HepG2 (cell line): ENCODE data around the gene SLC25A25. TPM values are rescaled to one million over a fixed set of nuclear protein-coding genes. Genes with fewer than 3 reads are reported as not detected.

Experiments
- ATAC-seq: fragments of 200-7000 bp; cut with Tn5 transposase; 3 replicates; pipeline ENCODE4 v1.9.1; 2020; ENCODE audit warnings: mild to moderate bottlenecking, moderate library complexity
- BruUV-seq: library from RNA; stranded (reverse); fragments of 400-500 nt; replicated peaks from 2 replicates; lab custom pipeline; 2021; lab: Mats Ljungman, UMichigan
- CTCF ChIA-PET: fragments of 300-600 bp; formaldehyde crosslinking; extraction: SDS; loops from one replicate; lab custom pipeline; 2021; ENCODE audit warnings: low total read pairs, inconsistent platforms, low intra/inter-chr PET ratio; lab: Yijun Ruan, JAX
- POLR2A ChIA-PET: fragments of 350-600 bp; sonication (Branson Sonifier 250); formaldehyde crosslinking; loops from one replicate; lab custom pipeline; 2020; ENCODE audit warnings: antibody characterized with exemption, inconsistent platforms; lab: Yijun Ruan, JAX
- DNase-seq: peaks from one replicate; pipeline ENCODE4 v3.0.0-alpha.2; 2015; ENCODE audit warnings: low spot score
- FAIRE-seq: peaks from 3 replicates; lab custom pipeline; 2011; peaks lifted over from hg19 to GRCh38; lab: Jason Lieb, UNC
- H2AFZ ChIP-seq: one replicate; pipeline ENCODE4 v1.6.1; 2011; ENCODE audit warnings: low read length, inconsistent platforms
- H3K27ac ChIP-seq: fragments of 300-600 bp; 3 replicates; pipeline ENCODE4 v1.8.0; 2011; ENCODE audit warnings: mixed run types, mild to moderate bottlenecking, mixed read lengths, low read length, inconsistent platforms; ENCODE audit not compliant: insufficient read depth; ENCODE audit errors: extremely low read length
- H3K27me3 ChIP-seq, 2 experiments: fragments of 200-600 bp in 1 of 2; 2 replicates in 1 of 2; 3 replicates in 1 of 2; pipeline versions ENCODE4 v1.6.0 to v1.8.0; 2011; ENCODE audit warnings: low read length in 2 of 2, mild to moderate bottlenecking in 2 of 2, moderate library complexity in 2 of 2, inconsistent platforms in 1 of 2; ENCODE audit not compliant: insufficient read depth in 2 of 2, control insufficient read depth in 1 of 2
- H3K36me3 ChIP-seq, 2 experiments: fragments of 200-600 bp in 1 of 2; replicated peaks in 1 of 2; 2 replicates in 1 of 2; 3 replicates in 1 of 2; pipeline versions ENCODE4 v1.5.1 to v1.8.0; 2011; ENCODE audit warnings: low read length in 2 of 2, inconsistent platforms in 1 of 2; ENCODE audit not compliant: insufficient read depth in 2 of 2, control insufficient read depth in 1 of 2
- H3K4me1 ChIP-seq: 2 replicates; pipeline ENCODE4 v1.5.1; 2012; ENCODE audit warnings: low read length, inconsistent platforms; ENCODE audit not compliant: insufficient read depth
- H3K4me2 ChIP-seq: 2 replicates; pipeline ENCODE4 v1.6.0; 2011; ENCODE audit warnings: low read depth, low read length, inconsistent platforms
- H3K4me3 ChIP-seq, 3 experiments: fragments of 200-600 bp in 1 of 3; sonication (generic), shearing (Covaris generic) in 1 of 3; replicated peaks in 1 of 3; 2 replicates each; pipeline ENCODE4 v1.5.1; 2011 to 2016; ENCODE audit warnings: low read length in 3 of 3, inconsistent platforms in 2 of 3, low read depth in 2 of 3, mild to moderate bottlenecking in 2 of 3, control low read depth in 1 of 3, mixed read lengths in 1 of 3; ENCODE audit not compliant: insufficient read depth in 1 of 3
- H3K79me2 ChIP-seq: one replicate; pipeline ENCODE4 v1.6.1; 2011; ENCODE audit warnings: low read length, inconsistent platforms; ENCODE audit not compliant: insufficient read depth
- H3K9ac ChIP-seq: 2 replicates; pipeline ENCODE4 v1.6.0; 2011; ENCODE audit warnings: mild to moderate bottlenecking, low read depth, low read length, inconsistent platforms; ENCODE audit not compliant: insufficient read depth
- H3K9me3 ChIP-seq: 2 replicates; pipeline ENCODE4 v1.5.1; 2012; ENCODE audit warnings: mild to moderate bottlenecking, low read length
- H4K20me1 ChIP-seq: 2 replicates; pipeline ENCODE4 v1.6.0; 2011; ENCODE audit warnings: inconsistent platforms, mild to moderate bottlenecking, low read length, moderate library complexity; ENCODE audit not compliant: insufficient read depth
- ARNT2 ChIP-seq: sonication (generic); formaldehyde crosslinking; IDR thresholded peaks from 2 replicates; pipeline ENCODE4 v1.8.0; 2022; ENCODE audit warnings: mild to moderate bottlenecking, low read depth, missing genetic modification reagents, moderate library complexity
- BCL3 ChIP-seq: sonication (generic); formaldehyde crosslinking; IDR thresholded peaks from 2 replicates; pipeline ENCODE4 v1.5.1; 2020; ENCODE audit warnings: mild to moderate bottlenecking, missing genetic modification reagents, moderate library complexity
- BCLAF1 ChIP-seq: fragments of 450-650 bp; IDR thresholded peaks from 2 replicates; pipeline ENCODE4 v1.6.1; 2017; ENCODE audit warnings: mild to moderate bottlenecking
- BHLHE40 ChIP-seq: IDR thresholded peaks from 2 replicates; pipeline ENCODE4 v1.6.1; 2011; ENCODE audit warnings: low read length, improper control_type of control experiment
- HIC2 ChIP-seq: sonication (generic); formaldehyde crosslinking; IDR thresholded peaks from 2 replicates; pipeline ENCODE4 v1.9.0; 2022; ENCODE audit warnings: low read depth, missing genetic modification reagents
- NR1H2 ChIP-seq: sonication (generic); formaldehyde crosslinking; IDR thresholded peaks from 2 replicates; pipeline ENCODE4 v1.8.1; 2022; ENCODE audit warnings: low read depth, missing genetic modification reagents, borderline replicate concordance
- PBX2 ChIP-seq: IDR thresholded peaks from 2 replicates; pipeline ENCODE4 v1.6.1; 2016; ENCODE audit warnings: control low read depth
- RXRA ChIP-seq: sonication (generic); formaldehyde crosslinking; IDR thresholded peaks from 2 replicates; pipeline ENCODE4 v1.5.1; 2020; ENCODE audit warnings: missing genetic modification reagents
- SIX1 ChIP-seq: sonication (generic); formaldehyde crosslinking; IDR thresholded peaks from 2 replicates; pipeline ENCODE4 v1.4.0; 2020; ENCODE audit warnings: missing genetic modification reagents, borderline replicate concordance
- ZBTB44 ChIP-seq: sonication (generic); formaldehyde crosslinking; IDR thresholded peaks from 2 replicates; pipeline ENCODE4 v1.4.0; 2020; ENCODE audit warnings: missing genetic modification reagents
- ZNF274 ChIP-seq: sonication (generic); formaldehyde crosslinking; IDR thresholded peaks from 2 replicates; pipeline ENCODE4 v1.5.1; 2020; ENCODE audit warnings: mild to moderate bottlenecking, missing genetic modification reagents
- ZNF547 ChIP-seq: sonication (generic); formaldehyde crosslinking; IDR thresholded peaks from 2 replicates; pipeline ENCODE4 v1.5.1; 2020; ENCODE audit warnings: mild to moderate bottlenecking, missing genetic modification reagents
- ZNF556 ChIP-seq: sonication (generic); formaldehyde crosslinking; IDR thresholded peaks from 2 replicates; pipeline ENCODE4 v1.4.0; 2020; ENCODE audit warnings: mild to moderate bottlenecking, missing genetic modification reagents, borderline replicate concordance
- ZNF644 ChIP-seq: IDR thresholded peaks from 2 replicates; pipeline ENCODE4 v1.6.1; 2016; ENCODE audit warnings: low read depth
- WGBS: methylation state at CpG from one replicate; pipeline ENCODE4 v1.1.6; 2017; ENCODE audit warnings: low lambda C conversion rate; 5-methylcytosine and 5-hydroxymethylcytosine counted together
- in situ Hi-C: cut with HindIII; loops from 2 replicates; pipeline ENCODE4 v1.10.0; 2017; ENCODE audit warnings: low pct_unique_long_range_greater_than_20kb; ENCODE audit not compliant: extremely low pct_ligation_motif_present
- intact Hi-C: fragments of 100-400 bp; cut with micrococcal nuclease; formaldehyde crosslinking; loops from one replicate; pipeline ENCODE4 v1.10.0; 2022; ENCODE audit not compliant: unreplicated experiment
- polyA plus RNA-seq, 8 experiments: library from polyadenylated mRNA; depleted of rRNA in 3 of 8; stranded (reverse) in 7 of 8; unstranded in 1 of 8; fragments of >200 nt; fragmentation: Illumina TruSeq in 4 of 8; extraction: Trizol in 4 of 8; gene quantifications; 2 replicates each; pipeline versions ENCODE4 v1.2.1 to v1.2.3, GENCODE V29; 2011 to 2016; ENCODE audit warnings: low read depth in 4 of 8, missing spikeins in 1 of 8, mixed read lengths in 1 of 8; ENCODE audit not compliant: insufficient read depth in 1 of 8
- total RNA-seq, 5 experiments: library from RNA; depleted of rRNA; stranded (reverse); fragments of >200 nt; fragmentation: Illumina TruSeq; extraction: Trizol; gene quantifications; 2 replicates each; pipeline ENCODE4 v1.2.3, GENCODE V29; 2016; ENCODE audit warnings: low read depth in 1 of 5

The SLC25A25 gene
- total and polyA plus RNA-seq, 2 of the 13 experiments (the other 11 are each of a cell fraction or from before 2014, with no cell fraction given) = 10.5 to 24.8 TPM

DNA sequence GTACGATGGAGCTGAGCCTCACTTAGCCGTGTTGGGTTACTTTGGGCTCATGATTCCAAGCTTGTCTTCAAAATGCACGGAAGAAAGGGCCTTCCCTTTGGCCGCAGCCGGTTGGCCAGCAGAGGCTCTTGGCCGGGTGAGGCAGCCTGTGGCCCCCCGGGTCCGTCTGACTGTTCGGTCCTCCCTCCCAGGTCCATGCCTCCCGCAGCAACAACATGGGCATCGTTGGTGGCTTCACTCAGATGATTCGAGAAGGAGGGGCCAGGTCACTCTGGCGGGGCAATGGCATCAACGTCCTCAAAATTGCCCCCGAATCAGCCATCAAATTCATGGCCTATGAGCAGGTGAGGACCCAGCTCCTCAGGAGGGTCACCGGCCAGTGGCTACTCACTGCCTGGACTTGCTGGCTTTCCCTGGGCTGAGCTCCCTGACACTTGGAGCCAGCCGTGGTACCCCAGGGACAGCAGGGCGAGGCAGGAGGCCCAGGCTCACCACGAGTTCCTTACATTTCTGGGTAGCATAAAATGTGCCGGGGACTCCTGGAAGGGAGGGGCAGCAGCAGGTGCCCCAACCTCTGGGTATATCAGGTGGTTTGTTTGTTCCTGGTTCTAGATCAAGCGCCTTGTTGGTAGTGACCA lies 37.6 kb downstream of the SLC25A25 start:
- intact Hi-C loops = no loop called here
- no peak for ATAC-seq
- 100% methylated on average over 14 of the region's 21 CpGs for WGBS
- in situ Hi-C loops = no loop called here
- H4K20me1 ChIP-seq = peaks cover under 1% of the 10 kb centered on the region; the same call in 1 of the 2 replicates
- FAIRE-seq = no peak
- peaks cover 23 to 55% of the 10 kb centered on the region in 2 experiments for H3K36me3 ChIP-seq
- no peak overlapping the region for H3K9ac ChIP-seq
- ChIA-PET POLR2A (interaction anchor here (0.7 kb wide), 1 partner anchor 156 kb away, joined by 4 read pairs; no protein-coding TSS in a partner anchor), CTCF (no interaction called here)
- no TSS peak for BruUV-seq
- no peak for DNase-seq
- H3K4me3 ChIP-seq = no peak overlapping the region
- no peaks in the 10 kb centered on the region for H3K9me3 ChIP-seq
- peaks cover 85% of the 10 kb centered on the region for H3K4me1 ChIP-seq
- no peak overlapping the region for H2AFZ ChIP-seq
- H3K79me2 ChIP-seq = peaks cover 9% of the 10 kb centered on the region
- H3K27ac ChIP-seq = no peak overlapping the region
- H3K27me3 ChIP-seq = no peaks in the 10 kb centered on the region
- no peak overlapping the region for H3K4me2 ChIP-seq
- no peak for TF ChIP-seq HIC2 (CRISPR knock-in tag)
- TF ChIP-seq ZNF556 (CRISPR knock-in tag) = no peak
- no peak for TF ChIP-seq SIX1 (CRISPR knock-in tag)
- 0 out of 2 replicates have a peak, but pooled peaks have one; percentile 27 for TF ChIP-seq BCL3 (CRISPR knock-in tag)
- no peak for TF ChIP-seq ARNT2 (CRISPR knock-in tag)
- no peak for TF ChIP-seq ZBTB44 (CRISPR knock-in tag)
- TF ChIP-seq ZNF274 (CRISPR knock-in tag) = 0 out of 2 replicates have a peak, but pooled peaks have one; percentile 51
- TF ChIP-seq ZNF644 (CRISPR knock-in tag) = no peak
- peak; percentile 48; the same call in 1 of the 2 replicates for TF ChIP-seq ZNF547
- TF ChIP-seq PBX2 = no peak
- TF ChIP-seq BCLAF1 = no peak
- no peak for TF ChIP-seq BHLHE40
- TF ChIP-seq RXRA (CRISPR knock-in tag) = no peak
- TF ChIP-seq NR1H2 (CRISPR knock-in tag) = no peak
